ENCODE measurements around the gene NT5DC4.

The NT5DC4 gene

GRCh38 chr2:112723547-112723940 lies 2.7 kb downstream of the NT5DC4 start:
- no peak for DNase-seq (ENCODE audit: low read depth in 3 of 3)

GRCh38 chr2:112723995-112724394 lies 3.2 kb downstream of the NT5DC4 start:
- no peak for DNase-seq (ENCODE audit: low read depth in 3 of 3)

GRCh38 chr2:112724591-112725525 lies 4.0 kb downstream of the NT5DC4 start:
- no peak for DNase-seq (ENCODE audit: low read depth in 3 of 3)

- DNase-seq (ENCODE audit: low read depth in 3 of 3), result no peak
Observed at GRCh38 chr2:112725545-112726457, 5.0 kb downstream of the NT5DC4 start.

- DNase-seq (ENCODE audit: low read depth in 3 of 3), result peak; percentile 71 to 77 (median 72)
Observed at GRCh38 chr2:112726487-112727190, 5.8 kb downstream of the NT5DC4 start.

- no peak for DNase-seq (ENCODE audit: low read depth in 3 of 3)
Observed at GRCh38 chr2:112727276-112728028, 6.6 kb downstream of the NT5DC4 start.

- DNase-seq (ENCODE audit: low read depth in 3 of 3), result no peak
Observed at GRCh38 chr2:112728029-112728362, 7.2 kb downstream of the NT5DC4 start.

GRCh38 chr2:112728378-112729175 lies 7.8 kb downstream of the NT5DC4 start:
- DNase-seq (ENCODE audit: low read depth in 3 of 3), result no peak

- no peak for DNase-seq (ENCODE audit: low read depth in 3 of 3)
Observed at GRCh38 chr2:112730216-112730615, 9.4 kb downstream of the NT5DC4 start.

- no peak for DNase-seq (ENCODE audit: low read depth in 3 of 3)
Observed at GRCh38 chr2:112730791-112731190, 10.0 kb downstream of the NT5DC4 start.

- DNase-seq (ENCODE audit: low read depth in 3 of 3), result no peak
Observed at GRCh38 chr2:112731479-112731878, 10.7 kb downstream of the NT5DC4 start.

GRCh38 chr2:112733456-112733855 lies 12.6 kb downstream of the NT5DC4 start:
- no peak for DNase-seq (ENCODE audit: low read depth in 3 of 3)

GRCh38 chr2:112733871-112734270 lies 13.1 kb downstream of the NT5DC4 start:
- no peak for DNase-seq (ENCODE audit: low read depth in 3 of 3)

GRCh38 chr2:112737542-112738232 lies 16.9 kb downstream of the NT5DC4 start:
- no peak for DNase-seq (ENCODE audit: low read depth in 3 of 3)

GRCh38 chr2:112740527-112740926 lies 19.7 kb downstream of the NT5DC4 start:
- no peak for DNase-seq (ENCODE audit: low read depth in 3 of 3)

- DNase-seq (ENCODE audit: low read depth in 3 of 3), result peak; percentile 67 to 69 (median 68)
Observed at GRCh38 chr2:112749755-112750559, 29.1 kb downstream of the NT5DC4 start.

- DNase-seq (ENCODE audit: low read depth in 3 of 3), result no peak
Observed at GRCh38 chr2:112750560-112750843, 29.7 kb downstream of the NT5DC4 start.

GRCh38 chr2:112751451-112752197 lies 30.8 kb downstream of the NT5DC4 start:
- DNase-seq (ENCODE audit: low read depth in 3 of 3), result no peak
